SW480 (cell line): Measurements from ENCODE around the gene RAD52.

ENCODE experiments used
- DNase-seq: peaks from one replicate; pipeline ENCODE4 v3.0.0-alpha.2; 2016; ENCODE audit warnings: low spot score

RAD52 gene

DNA sequence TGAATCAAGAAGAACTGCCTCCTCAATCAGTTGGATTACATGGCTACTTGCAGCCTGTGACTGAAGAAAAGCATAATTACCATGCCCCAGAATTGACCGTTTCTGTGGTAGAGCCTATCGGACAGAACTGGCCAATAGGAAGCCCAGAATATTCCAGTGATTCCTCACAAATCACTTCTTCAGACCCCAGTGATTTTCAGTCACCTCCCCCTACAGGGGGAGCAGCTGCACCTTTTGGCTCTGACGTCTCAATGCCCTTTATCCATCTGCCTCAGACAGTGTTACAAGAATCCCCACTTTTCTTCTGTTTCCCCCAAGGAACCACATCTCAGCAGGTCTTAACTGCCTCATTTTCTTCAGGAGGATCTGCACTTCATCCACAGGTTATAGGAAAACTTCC, 80.8 kb downstream of the RAD52 start:
- DNase-seq: no peak

DNA sequence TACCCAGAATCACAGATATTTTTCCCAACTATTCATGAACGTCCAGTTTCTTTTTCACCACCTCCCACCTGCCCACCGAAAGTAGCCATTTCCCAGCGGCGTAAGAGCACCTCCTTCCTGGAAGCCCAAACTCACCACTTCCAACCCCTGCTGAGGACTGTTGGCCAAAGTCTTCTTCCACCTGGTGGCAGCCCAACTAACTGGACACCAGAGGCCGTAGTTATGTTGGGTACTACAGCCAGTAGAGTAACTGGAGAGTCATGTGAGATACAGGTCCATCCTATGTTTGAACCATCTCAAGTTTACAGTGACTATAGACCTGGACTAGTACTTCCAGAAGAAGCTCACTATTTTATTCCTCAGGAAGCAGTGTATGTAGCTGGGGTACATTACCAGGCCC, 81.6 kb downstream of the RAD52 start:
- DNase-seq: no peak

GRCh38 chr12:865614-866013, 83.9 kb downstream of the RAD52 start:
- DNase-seq: no peak

- no peak for DNase-seq
Observed at GRCh38 chr12:863285-863684, 86.2 kb downstream of the RAD52 start.

GRCh38 chr12:862303-862911, 87.1 kb downstream of the RAD52 start:
- DNase-seq: no peak
